Skeletal muscle tissue (tissue), 4 donors: ENCODE results near the gene HSD17B14. TPM values are rescaled to one million over a fixed set of nuclear protein-coding genes. Genes with fewer than 3 reads are reported as not detected.
"Not testable (repeated sequence)": the region's sequence is repeated elsewhere in the genome, so short reads cannot be mapped to it uniquely, and the experiment has no call there.

Experiments
- H3K27ac ChIP-seq: one replicate; pipeline ENCODE4 v1.7.0; 2013; ENCODE audit warnings: mild to moderate bottlenecking, low read depth, low read length, inconsistent platforms
- H3K27me3 ChIP-seq, 3 donors: one replicate each; pipeline ENCODE4 v1.7.0; 2013; ENCODE audit warnings: low read length in 3 of 3; ENCODE audit not compliant: control insufficient read depth in 3 of 3, insufficient read depth in 3 of 3
- H3K36me3 ChIP-seq, 3 donors: one replicate each; pipeline ENCODE4 v1.7.0; 2013; ENCODE audit warnings: low read length in 3 of 3; ENCODE audit not compliant: control insufficient read depth in 3 of 3, insufficient read depth in 3 of 3
- H3K4me1 ChIP-seq, 3 donors: one replicate each; pipeline ENCODE4 v1.7.0; 2013; ENCODE audit warnings: low read length in 3 of 3, mild to moderate bottlenecking in 3 of 3; ENCODE audit not compliant: control insufficient read depth in 3 of 3, insufficient read depth in 3 of 3
- H3K4me3 ChIP-seq, 3 donors: one replicate each; pipeline ENCODE4 v1.7.0; 2013; ENCODE audit warnings: low read length in 3 of 3
- H3K9ac ChIP-seq, 3 donors: one replicate each; pipeline ENCODE4 v1.7.0; 2013; ENCODE audit warnings: low read length in 3 of 3, mild to moderate bottlenecking in 3 of 3, moderate library complexity in 2 of 3, low read depth in 1 of 3
- H3K9me3 ChIP-seq, 3 donors: one replicate each; pipeline ENCODE4 v1.7.0; 2013; ENCODE audit warnings: low read length in 3 of 3; ENCODE audit not compliant: control insufficient read depth in 3 of 3
- total RNA-seq: library from RNA; depleted of rRNA; stranded (reverse); fragments of >200 nt; gene quantifications from one replicate; pipeline ENCODE4 v1.2.3, GENCODE V29; 2014
- donor health status: Osteomylitis.

The HSD17B14 gene
- total RNA-seq, 1 donor from 2014 or later, result 0.52 TPM

DNA sequence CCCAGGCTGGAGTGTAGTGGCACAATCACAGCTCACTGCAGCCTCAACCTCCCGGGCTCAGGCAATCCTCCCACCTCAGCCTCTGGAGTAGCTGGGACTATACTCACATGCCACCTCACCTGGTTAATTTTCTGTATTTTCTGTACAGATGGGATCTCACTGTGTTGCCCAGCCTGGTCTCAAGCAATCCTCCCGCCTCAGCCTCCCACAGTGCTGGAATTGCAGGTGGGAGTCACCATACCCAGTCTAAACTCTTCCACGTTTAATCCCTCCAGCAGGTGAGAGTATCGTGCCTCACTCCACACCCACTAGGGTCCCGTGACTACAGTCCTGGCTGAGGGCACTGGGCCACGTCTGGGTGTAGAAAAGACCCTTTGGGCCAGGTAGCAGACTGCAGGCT is 42.0 kb downstream of the HSD17B14 start:
- no peak overlapping the region for H3K4me3 ChIP-seq
- H3K9me3 ChIP-seq, result no peaks in the 10 kb centered on the region
- peak overlapping the region; percentile 75 for H3K27ac ChIP-seq
- H3K27me3 ChIP-seq, result no peaks in the 10 kb centered on the region
- H3K4me1 ChIP-seq, result peaks cover 8 to 24% (median 18%) of the 10 kb centered on the region in 3 donors
- peaks cover 0 to 11% (median 4%) of the 10 kb centered on the region in 3 donors for H3K36me3 ChIP-seq
- H3K9ac ChIP-seq, result peak overlapping the region in 2 of 3 donors; percentile 68 to 85

DNA sequence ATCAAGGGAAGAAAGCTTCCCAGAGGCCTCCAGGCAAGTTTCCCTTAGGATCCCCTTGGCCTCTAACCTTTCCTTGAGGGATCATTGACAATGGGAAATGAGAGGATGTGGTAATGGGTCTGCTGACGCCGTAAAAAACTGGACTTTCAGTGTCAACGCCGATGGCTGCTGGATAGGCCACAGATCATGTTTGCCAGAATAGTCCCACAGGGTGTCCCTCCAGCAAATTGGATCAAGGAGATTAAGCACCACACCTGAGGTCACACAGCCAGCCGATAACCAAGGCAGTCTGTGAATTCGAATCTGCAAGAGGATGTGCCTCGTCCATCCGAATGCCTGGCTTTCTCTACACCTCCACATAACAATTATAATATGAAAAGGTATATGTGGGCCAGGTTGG is 43.0 kb downstream of the HSD17B14 start:
- Histone ChIP-seq H3K9me3 (no peaks in the 10 kb centered on the region), H3K9ac (no peak overlapping the region), H3K4me3 (no peak overlapping the region), H3K27ac (no peak overlapping the region), H3K4me1 (peaks cover 8 to 24% (median 18%) of the 10 kb centered on the region in 3 donors), H3K27me3 (no peaks in the 10 kb centered on the region), H3K36me3 (peaks cover 0 to 9% (median 2%) of the 10 kb centered on the region in 3 donors)

DNA sequence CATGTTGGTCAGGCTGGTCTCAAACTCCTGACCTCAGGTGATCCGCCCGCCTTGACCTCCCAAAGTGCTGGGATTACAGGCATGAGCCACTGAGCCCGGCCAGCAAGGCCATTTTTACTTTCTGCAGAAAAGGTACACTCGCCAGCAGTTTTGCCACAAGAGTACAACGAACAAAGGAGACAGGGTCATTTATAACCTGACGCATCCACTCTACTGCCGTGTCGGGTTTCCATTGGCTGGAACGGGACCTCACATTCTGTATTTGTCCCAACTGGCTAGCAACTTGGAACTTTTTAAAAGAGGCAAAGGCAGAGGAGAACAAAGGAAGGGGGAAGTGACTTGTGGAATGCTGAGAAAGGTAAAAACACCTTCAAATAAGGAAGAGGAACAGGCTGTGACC is 49.0 kb downstream of the HSD17B14 start:
- peak overlapping the region; percentile 46 for H3K27ac ChIP-seq
- H3K9me3 ChIP-seq, H3K4me1 ChIP-seq, H3K4me3 ChIP-seq, H3K27me3 ChIP-seq, H3K36me3 ChIP-seq: not testable (repeated sequence)
- H3K9ac ChIP-seq, result peak overlapping the region in 1 of 3 donors; percentile 64

DNA sequence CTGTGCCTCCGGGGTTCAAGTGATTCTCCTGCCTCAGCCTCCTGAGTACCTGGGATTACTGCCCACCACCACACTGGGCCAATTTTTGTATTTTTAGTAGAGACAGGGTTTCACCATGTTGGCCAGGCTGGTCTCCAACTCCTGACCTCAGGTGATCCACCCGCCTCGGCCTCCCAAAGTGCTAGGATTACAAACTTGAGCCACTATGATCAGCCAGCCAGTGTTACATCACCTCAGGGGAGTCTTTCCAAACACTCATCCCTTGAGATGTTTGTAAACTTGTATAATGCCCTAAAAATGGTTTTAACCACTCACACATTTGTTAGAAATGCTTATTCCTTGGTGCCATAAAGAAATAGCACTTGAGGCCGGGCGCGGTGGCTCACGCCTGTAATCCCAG is 49.9 kb downstream of the HSD17B14 start:
- H3K9ac ChIP-seq, H3K36me3 ChIP-seq, H3K27ac ChIP-seq, H3K27me3 ChIP-seq, H3K9me3 ChIP-seq, H3K4me3 ChIP-seq: not testable (repeated sequence)
- peaks cover 3 to 10% (median 6%) of the 10 kb centered on the region in 3 donors for H3K4me1 ChIP-seq

DNA sequence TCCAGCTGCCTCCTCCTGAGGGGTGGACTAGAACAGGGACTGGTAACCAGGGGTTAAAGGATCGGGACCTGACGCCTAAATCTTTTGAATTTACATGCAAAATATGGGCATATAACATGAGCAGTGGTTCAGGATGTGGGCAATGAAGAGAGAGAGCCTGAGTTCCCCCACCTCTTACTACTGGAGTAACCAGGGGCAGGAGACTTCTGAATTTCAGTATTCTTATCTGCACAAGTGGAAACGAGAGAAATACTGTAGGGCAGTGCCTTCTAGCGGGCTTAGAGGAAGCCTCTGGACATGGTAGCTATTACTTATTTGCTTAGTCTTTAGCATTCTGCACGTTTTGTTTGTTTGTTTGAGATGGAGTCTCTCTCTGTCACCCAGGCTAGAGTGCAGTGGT is 51.8 kb downstream of the HSD17B14 start:
- Histone ChIP-seq H3K27me3 (no peaks in the 10 kb centered on the region), H3K27ac (no peak overlapping the region), H3K4me3 (no peak overlapping the region), H3K9ac (no peak overlapping the region), H3K9me3 (no peaks in the 10 kb centered on the region), H3K4me1 (peaks cover 3 to 17% (median 11%) of the 10 kb centered on the region in 3 donors), H3K36me3 (no peaks in the 10 kb centered on the region)

DNA sequence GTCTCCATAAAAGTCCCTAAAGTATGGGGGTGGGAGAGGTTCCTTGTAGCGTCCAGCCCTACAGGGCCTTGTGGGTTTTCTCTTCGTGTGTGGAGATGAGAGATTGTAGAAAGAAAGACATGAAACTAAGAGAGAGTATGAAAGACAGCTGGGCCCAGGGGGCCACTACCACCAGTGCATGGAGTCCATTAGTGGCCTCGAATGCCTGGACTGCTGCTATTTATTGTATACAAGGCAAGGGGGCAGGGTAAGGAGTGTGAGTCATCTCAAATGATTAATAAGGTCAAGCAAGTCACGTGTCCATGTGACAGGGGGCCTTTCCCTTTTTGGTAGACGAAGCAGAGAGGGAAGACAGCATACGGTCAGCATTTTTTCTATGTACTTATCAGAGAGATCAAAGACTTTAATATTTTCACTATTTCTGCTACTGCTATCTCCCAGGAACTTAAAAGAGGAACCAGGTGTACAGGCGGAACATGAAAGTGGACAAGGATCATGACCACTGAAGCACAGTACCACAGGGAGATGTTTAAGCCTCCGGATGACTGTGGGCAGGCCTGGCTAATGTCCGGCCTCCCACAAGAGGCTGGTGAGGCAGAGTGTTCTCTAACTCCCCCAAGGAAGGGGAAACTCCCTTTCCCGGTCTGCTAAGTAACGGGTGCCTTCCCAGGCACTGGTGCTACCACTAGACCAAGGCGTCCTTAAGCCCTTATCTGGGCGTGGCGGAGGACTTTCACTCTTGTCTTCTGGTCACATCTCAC is 55.5 kb downstream of the HSD17B14 start:
- no peaks in the 10 kb centered on the region for H3K36me3 ChIP-seq
- no peak overlapping the region for H3K9ac ChIP-seq
- peaks cover 0 to 9% (median 5%) of the 10 kb centered on the region in 3 donors for H3K4me1 ChIP-seq
- no peaks in the 10 kb centered on the region for H3K27me3 ChIP-seq
- H3K27ac ChIP-seq, result peak overlapping the region; percentile 64
- no peak overlapping the region for H3K4me3 ChIP-seq
- H3K9me3 ChIP-seq, result peaks cover 0 to 5% (median 2%) of the 10 kb centered on the region in 3 donors

DNA sequence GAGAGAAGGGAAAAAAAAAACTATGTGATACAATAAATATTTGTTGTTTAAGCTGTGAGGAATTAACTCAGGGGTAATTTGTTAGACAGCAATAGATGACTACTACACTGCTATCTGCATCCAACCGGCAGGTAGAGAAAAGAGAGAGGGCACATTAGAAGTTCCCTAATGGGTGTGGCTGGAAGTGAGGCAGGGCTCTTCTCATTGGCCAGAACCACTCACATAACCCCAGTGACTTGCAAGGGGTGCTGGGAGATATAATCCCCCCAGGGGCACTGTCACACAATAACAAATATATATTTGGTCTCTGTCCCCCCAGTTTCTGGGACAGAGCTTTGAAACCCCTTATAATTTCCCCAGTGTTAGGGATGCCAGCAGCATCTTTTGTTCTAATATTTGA is 56.7 kb downstream of the HSD17B14 start:
- peaks cover 0 to 5% (median 2%) of the 10 kb centered on the region in 3 donors for H3K9me3 ChIP-seq
- H3K4me1 ChIP-seq, result peaks cover 0 to 9% (median 5%) of the 10 kb centered on the region in 3 donors
- H3K27me3 ChIP-seq, result no peaks in the 10 kb centered on the region
- H3K27ac ChIP-seq, result no peak overlapping the region
- no peaks in the 10 kb centered on the region for H3K36me3 ChIP-seq
- no peak overlapping the region for H3K4me3 ChIP-seq
- H3K9ac ChIP-seq, result no peak overlapping the region

DNA sequence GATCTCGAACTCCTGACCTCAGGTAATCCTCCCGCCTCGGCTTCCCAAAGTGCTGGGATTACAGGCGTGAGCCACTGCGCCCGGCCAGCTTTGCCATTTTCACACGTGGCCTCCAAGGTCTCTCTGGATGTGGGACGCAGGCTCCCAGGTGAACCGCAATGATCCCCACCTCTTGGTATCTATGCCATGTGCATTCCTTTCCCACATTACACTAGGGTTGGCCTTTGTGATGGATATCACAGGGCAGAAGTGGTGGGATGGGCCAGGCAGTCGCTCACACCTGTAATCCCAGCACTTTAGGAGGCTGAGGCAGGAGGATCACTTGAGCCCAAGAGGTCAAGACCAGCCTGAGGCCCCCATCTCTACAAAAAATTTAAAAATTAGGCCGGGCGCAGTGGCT is 58.6 kb downstream of the HSD17B14 start:
- no peaks in the 10 kb centered on the region for H3K27me3 ChIP-seq
- H3K9me3 ChIP-seq, result peaks cover 0 to 5% (median 2%) of the 10 kb centered on the region in 3 donors
- peaks cover 0 to 13% (median 9%) of the 10 kb centered on the region in 3 donors for H3K4me1 ChIP-seq
- H3K4me3 ChIP-seq, result no peak overlapping the region
- H3K9ac ChIP-seq, result no peak overlapping the region
- H3K27ac ChIP-seq, result no peak overlapping the region
- no peaks in the 10 kb centered on the region for H3K36me3 ChIP-seq

DNA sequence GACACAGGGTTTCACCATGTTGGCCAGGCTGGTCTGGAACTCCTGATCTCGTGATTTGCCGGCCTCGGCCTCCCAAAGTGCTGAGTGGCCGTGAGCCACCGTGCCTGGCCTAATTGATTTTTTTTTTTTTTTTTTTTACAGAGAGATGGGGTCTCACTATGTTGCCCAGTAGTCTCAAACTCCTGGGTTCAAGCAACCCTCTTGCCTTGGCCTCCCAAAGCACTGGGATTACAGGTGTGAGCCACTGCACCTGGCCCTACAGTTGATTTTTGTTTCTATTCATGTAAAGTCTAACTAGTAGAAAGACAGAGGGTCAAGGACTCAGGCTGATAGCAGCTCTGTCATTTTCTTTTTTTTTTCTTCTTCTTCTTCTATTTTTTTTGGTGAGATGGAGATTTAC is 59.2 kb downstream of the HSD17B14 start:
- Histone ChIP-seq H3K9ac (no peak overlapping the region), H3K27ac (no peak overlapping the region), H3K9me3 (peaks cover 0 to 5% (median 2%) of the 10 kb centered on the region in 3 donors), H3K4me3 (no peak overlapping the region), H3K36me3 (no peaks in the 10 kb centered on the region), H3K4me1 (peaks cover 2 to 12% (median 11%) of the 10 kb centered on the region in 3 donors), H3K27me3 (no peaks in the 10 kb centered on the region)

DNA sequence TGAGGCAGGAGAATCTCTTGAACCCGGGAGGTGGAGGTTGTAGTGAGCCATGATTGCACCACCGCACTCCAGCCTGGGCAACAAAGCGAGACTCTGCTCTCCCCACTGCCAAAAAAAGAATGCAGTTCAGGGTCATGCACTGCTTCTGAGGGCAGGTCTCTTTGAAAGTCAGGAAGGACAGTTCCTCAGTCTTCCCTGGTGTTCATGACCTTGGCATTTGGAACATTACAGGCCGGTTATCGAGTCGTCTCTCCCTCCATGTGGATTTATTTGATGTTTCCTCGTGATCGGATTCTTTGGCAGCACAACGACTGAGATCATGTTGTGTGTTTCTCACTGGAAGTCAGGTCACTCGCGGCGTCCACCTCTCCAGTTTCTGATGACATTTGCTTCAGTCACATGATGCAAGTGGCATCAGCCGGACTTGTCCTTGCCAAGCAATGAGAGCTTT is 63.8 kb downstream of the HSD17B14 start:
- H3K36me3 ChIP-seq, result no peaks in the 10 kb centered on the region
- peak overlapping the region; percentile 85 for H3K27ac ChIP-seq
- H3K4me3 ChIP-seq, result no peak overlapping the region
- no peak overlapping the region for H3K9ac ChIP-seq
- peaks cover 20 to 24% (median 21%) of the 10 kb centered on the region in 3 donors for H3K4me1 ChIP-seq
- H3K9me3 ChIP-seq, result no peaks in the 10 kb centered on the region
- no peaks in the 10 kb centered on the region for H3K27me3 ChIP-seq
